Activated CD4-positive, alpha-beta T cell treated with anti-CD3 and anti-CD28 coated beads, Interleukin-2, amount 10 ng/mL, durations not matched to agents 7 days and 5 days (primary cell): ENCODE measurements around the gene SHFL. TPM values are rescaled to one million over a fixed set of nuclear protein-coding genes. Genes with fewer than 3 reads are reported as not detected.

Experiments used
- CTCF ChIA-PET: fragments of 350-600 bp; sonication (Branson Sonifier 250); formaldehyde crosslinking; loops from one replicate; lab custom pipeline; 2021; ENCODE audit warnings: antibody characterized with exemption; lab: Charles Lee
- POLR2A ChIA-PET: fragments of 350-600 bp; sonication (Branson Sonifier 250); formaldehyde crosslinking; loops from one replicate; lab custom pipeline; 2021; ENCODE audit warnings: antibody characterized with exemption; lab: Charles Lee
- DNase-seq: peaks from one replicate; pipeline ENCODE4 v3.0.0-alpha.2; 2020
- H3K27ac Mint-ChIP-seq: one replicate; pipeline ENCODE4 v1.8.0; 2021; ENCODE audit warnings: mild to moderate bottlenecking, moderate library complexity, mixed read lengths
- H3K27me3 Mint-ChIP-seq: one replicate; pipeline ENCODE4 v1.8.0; 2021; ENCODE audit warnings: mixed read lengths
- H3K36me3 Mint-ChIP-seq: one replicate; pipeline ENCODE4 v1.8.0; 2021; ENCODE audit warnings: low read depth, mixed read lengths
- H3K4me1 Mint-ChIP-seq: one replicate; pipeline ENCODE4 v1.8.0; 2021; ENCODE audit warnings: mixed read lengths
- H3K4me3 Mint-ChIP-seq: one replicate; pipeline ENCODE4 v1.8.0; 2021; ENCODE audit warnings: mild to moderate bottlenecking, moderate library complexity, mixed read lengths
- H3K9me3 Mint-ChIP-seq: one replicate; pipeline ENCODE4 v1.8.0; 2021; ENCODE audit warnings: mixed read lengths
- total RNA-seq, 2 experiments: library from RNA; stranded (reverse); gene quantifications; one replicate each; pipeline ENCODE4 v1.2.3, GENCODE V29; 2021

Gene SHFL
- 100 to 1,000 TPM; 100 to 108 TPM for total RNA-seq

GRCh38 chr19:10085641-10086590, at the start of gene SHFL:
TSS of gene SHFL (plus strand) at chr19:10086317. CDS start at chr19:10086428, 111 bp downstream.
- Mint-ChIP-seq H3K9me3 (no peaks in the 10 kb centered on the region), H3K4me3 (peak within 1 kb of the TSS; percentile 84), H3K27ac (peak within 1 kb of the TSS; percentile 89), H3K27me3 (no peaks in the 10 kb centered on the region), H3K36me3 (peaks cover 26% of the 10 kb centered on the region), H3K4me1 (peaks cover 20% of the 10 kb centered on the region)
- ChIA-PET POLR2A (no interaction called here), CTCF (no interaction called here)
- peak; percentile 89 for DNase-seq

DNA sequence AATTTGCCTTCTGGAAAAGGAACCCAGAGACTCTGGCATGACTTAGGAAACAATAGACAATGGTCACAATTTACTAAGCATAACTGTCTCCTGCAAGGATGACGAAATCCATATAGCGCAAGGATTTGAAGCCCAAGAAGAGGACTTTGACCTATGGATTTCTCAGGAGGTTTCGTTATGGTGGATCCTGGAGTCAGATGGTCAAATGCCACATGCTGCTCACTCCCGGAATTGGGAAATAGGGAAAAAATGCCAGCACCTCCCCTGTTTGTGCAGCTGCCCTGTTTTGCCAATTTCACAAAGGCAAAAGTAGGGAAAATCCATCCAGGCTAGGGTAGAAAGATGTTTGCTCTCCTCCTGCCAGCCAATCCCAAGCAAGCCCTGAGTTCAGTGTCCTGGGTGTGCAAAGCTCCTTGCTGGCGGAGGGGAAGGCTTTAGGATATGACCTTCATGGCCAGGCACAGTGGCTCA, 49.5 kb upstream of the SHFL start:
- Mint-ChIP-seq H3K36me3 (no peaks in the 10 kb centered on the region), H3K27me3 (peaks cover 12% of the 10 kb centered on the region), H3K4me1 (no peaks in the 10 kb centered on the region), H3K27ac (no peak overlapping the region), H3K9me3 (no peaks in the 10 kb centered on the region), H3K4me3 (no peak overlapping the region)
- CTCF ChIA-PET, result interaction anchor here (0.9 kb wide), 1 partner anchor 9 kb away, joined by 3 read pairs; no protein-coding TSS in a partner anchor
- DNase-seq, result no peak
- POLR2A ChIA-PET, result no interaction called here

DNA sequence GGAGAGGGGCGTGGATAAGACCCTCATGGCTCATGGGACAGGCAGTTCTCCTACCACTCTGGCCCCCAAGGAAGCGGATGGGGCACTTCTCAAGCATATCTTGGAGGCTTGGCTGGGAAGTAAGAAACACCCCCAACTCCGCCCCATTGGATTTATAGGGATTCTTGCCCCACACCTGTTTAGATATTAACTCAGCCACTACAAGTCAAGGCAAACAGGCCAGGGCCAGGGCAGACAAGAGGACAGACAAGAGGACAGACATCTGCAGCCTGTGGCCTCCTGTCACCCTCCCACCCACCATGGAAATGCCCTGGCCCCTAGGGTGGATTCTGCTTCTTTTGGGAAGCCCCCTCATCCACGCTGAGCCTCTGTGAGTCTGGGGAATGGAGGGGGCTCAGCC, 48.8 kb upstream of the SHFL start:
- Mint-ChIP-seq H3K27ac (no peak overlapping the region), H3K9me3 (no peaks in the 10 kb centered on the region), H3K4me1 (no peaks in the 10 kb centered on the region), H3K27me3 (peaks cover 9% of the 10 kb centered on the region), H3K36me3 (no peaks in the 10 kb centered on the region), H3K4me3 (no peak overlapping the region)
- DNase-seq, result no peak
- ChIA-PET POLR2A (no interaction called here), CTCF (interaction anchor here (0.9 kb wide), 2 partner anchors 10 kb away, joined by 3 read pairs; no protein-coding TSS in a partner anchor)

- Mint-ChIP-seq H3K36me3 (no peaks in the 10 kb centered on the region), H3K4me1 (no peaks in the 10 kb centered on the region), H3K27ac (no peak overlapping the region), H3K9me3 (no peaks in the 10 kb centered on the region), H3K27me3 (peaks cover 6% of the 10 kb centered on the region), H3K4me3 (no peak overlapping the region)
- ChIA-PET POLR2A (no interaction called here), CTCF (interaction anchor here (0.9 kb wide), 1 partner anchor 10 kb away, joined by 3 read pairs; no protein-coding TSS in a partner anchor)
- DNase-seq, result no peak
Observed at GRCh38 chr19:10037809-10038208, 48.3 kb upstream of the SHFL start.

GRCh38 chr19:10043286-10043927, 42.7 kb upstream of the SHFL start:
- Mint-ChIP-seq H3K27ac (no peak overlapping the region), H3K27me3 (peaks cover 2% of the 10 kb centered on the region)

GRCh38 chr19:10044390-10044789, 41.7 kb upstream of the SHFL start:
- no peaks in the 10 kb centered on the region for H3K36me3 Mint-ChIP-seq
- peaks cover 18% of the 10 kb centered on the region for H3K9me3 Mint-ChIP-seq
- no peak for DNase-seq
- H3K27me3 Mint-ChIP-seq, result peaks cover 2% of the 10 kb centered on the region
- H3K4me1 Mint-ChIP-seq, result no peaks in the 10 kb centered on the region
- CTCF ChIA-PET, result interaction anchor here (0.6 to 1.0 kb wide), 2 partner anchors 113 to 621 kb away, joined by 3 to 4 read pairs; no protein-coding TSS in a partner anchor
- POLR2A ChIA-PET, result no interaction called here
- H3K27ac Mint-ChIP-seq, result no peak overlapping the region
- H3K4me3 Mint-ChIP-seq, result no peak overlapping the region

More at GRCh38 chr19:10043286-10043927, 42.7 kb upstream of the SHFL start:
- H3K9me3 Mint-ChIP-seq, result peaks cover 18% of the 10 kb centered on the region
- ChIA-PET POLR2A (no interaction called here), CTCF (interaction anchor here (1.0 to 1.8 kb wide), 3 partner anchors 8 to 112 kb away, joined by 3 to 6 read pairs (median 3); no protein-coding TSS in a partner anchor)
- H3K4me1 Mint-ChIP-seq, result no peaks in the 10 kb centered on the region
- no peak for DNase-seq
- H3K36me3 Mint-ChIP-seq, result no peaks in the 10 kb centered on the region
- no peak overlapping the region for H3K4me3 Mint-ChIP-seq

GRCh38 chr19:10045371-10045770, 40.7 kb upstream of the SHFL start:
- no peak overlapping the region for H3K27ac Mint-ChIP-seq
- no peaks in the 10 kb centered on the region for H3K36me3 Mint-ChIP-seq
- H3K9me3 Mint-ChIP-seq, result peaks cover 18% of the 10 kb centered on the region
- ChIA-PET CTCF (interaction anchor here (0.6 kb wide), 1 partner anchor 490 kb away, joined by 3 read pairs; no protein-coding TSS in a partner anchor), POLR2A (no interaction called here)
- DNase-seq, result no peak
- no peaks in the 10 kb centered on the region for H3K4me1 Mint-ChIP-seq
- H3K4me3 Mint-ChIP-seq, result no peak overlapping the region
- peaks cover 2% of the 10 kb centered on the region for H3K27me3 Mint-ChIP-seq

GRCh38 chr19:10049626-10050025, 36.5 kb upstream of the SHFL start:
- ChIA-PET POLR2A (no interaction called here), CTCF (no interaction called here)
- Mint-ChIP-seq H3K27ac (no peak overlapping the region), H3K4me3 (no peak overlapping the region), H3K4me1 (no peaks in the 10 kb centered on the region), H3K36me3 (no peaks in the 10 kb centered on the region), H3K27me3 (no peaks in the 10 kb centered on the region), H3K9me3 (peaks cover 7% of the 10 kb centered on the region)
- DNase-seq, result no peak

DNA sequence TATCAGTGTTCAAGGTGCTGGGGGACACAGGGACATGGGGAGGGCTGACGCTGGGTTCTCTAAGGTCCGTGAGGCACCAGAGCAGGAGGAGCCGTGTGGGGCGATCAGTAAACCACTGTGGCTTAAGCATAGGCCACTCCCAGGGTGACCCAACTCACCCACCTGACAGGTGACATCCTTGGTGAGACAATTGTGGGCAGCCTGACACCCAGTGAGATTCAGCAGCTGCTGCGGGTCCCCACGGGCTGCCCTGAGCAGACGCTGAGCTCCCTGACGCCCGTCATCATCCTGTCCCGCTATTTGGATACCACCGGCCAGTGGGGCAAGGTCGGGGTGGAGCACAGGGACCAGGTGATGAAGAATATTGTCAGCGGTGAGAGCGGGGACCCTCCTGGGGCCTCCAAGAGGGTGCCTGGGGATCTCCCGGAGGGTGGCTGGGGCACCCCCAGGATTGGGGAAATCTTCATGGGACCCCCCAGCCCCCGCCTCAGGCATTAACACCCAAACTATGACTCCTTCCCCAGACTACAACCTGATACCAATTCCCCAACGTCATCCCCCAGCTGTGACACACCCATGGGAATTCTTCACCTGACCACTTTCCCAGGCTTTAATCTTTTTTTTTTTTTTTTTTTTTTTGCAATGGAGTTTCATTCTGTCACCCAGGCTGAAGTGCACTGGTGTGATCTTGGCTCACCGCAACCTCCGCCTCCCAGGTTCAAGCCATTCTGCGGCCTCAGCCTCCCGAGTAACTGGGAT, 33.3 kb upstream of the SHFL start:
- no peak for DNase-seq
- Mint-ChIP-seq H3K4me1 (no peaks in the 10 kb centered on the region), H3K4me3 (no peak overlapping the region), H3K9me3 (no peaks in the 10 kb centered on the region), H3K36me3 (no peaks in the 10 kb centered on the region), H3K27ac (no peak overlapping the region), H3K27me3 (peaks cover 2% of the 10 kb centered on the region)
- CTCF ChIA-PET, result interaction anchor here (2.3 kb wide), 1 partner anchor 10 kb away, joined by 6 read pairs; no protein-coding TSS in a partner anchor
- POLR2A ChIA-PET, result no interaction called here

- Mint-ChIP-seq H3K4me1 (no peaks in the 10 kb centered on the region), H3K4me3 (no peak overlapping the region), H3K9me3 (no peaks in the 10 kb centered on the region), H3K36me3 (no peaks in the 10 kb centered on the region), H3K27ac (no peak overlapping the region), H3K27me3 (no peaks in the 10 kb centered on the region)
- DNase-seq, result no peak
- POLR2A ChIA-PET, result no interaction called here
- CTCF ChIA-PET, result interaction anchor here (1.0 kb wide), 1 partner anchor 30 kb away, joined by 5 read pairs; no protein-coding TSS in a partner anchor
Observed at GRCh38 chr19:10061717-10062310, 24.3 kb upstream of the SHFL start.

DNA sequence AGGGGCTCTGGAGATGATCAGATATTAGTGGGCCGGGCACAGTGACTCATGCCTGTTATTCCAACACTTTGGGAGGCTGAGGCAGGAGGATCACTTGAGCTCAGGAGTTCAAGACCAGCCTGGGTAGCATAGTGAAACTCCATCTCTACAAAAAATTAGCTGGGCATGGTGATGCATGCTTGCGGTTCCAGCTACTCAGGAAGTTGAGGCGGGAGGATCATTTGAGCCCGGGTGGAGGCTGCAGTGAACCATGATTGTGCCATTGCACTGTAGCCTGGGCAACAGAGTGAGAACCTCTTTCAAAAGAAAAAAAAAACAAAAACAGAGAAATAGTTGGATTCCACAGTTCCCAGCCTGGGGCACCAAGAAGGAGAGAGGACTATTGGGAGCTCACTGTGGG, 17.9 kb upstream of the SHFL start:
- H3K4me1 Mint-ChIP-seq, result peaks cover 6% of the 10 kb centered on the region
- no peak overlapping the region for H3K4me3 Mint-ChIP-seq
- ChIA-PET CTCF (interaction anchor here (2.5 kb wide), 1 partner anchor 182 kb away, joined by 7 read pairs; no protein-coding TSS in a partner anchor), POLR2A (no interaction called here)
- DNase-seq, result no peak
- H3K36me3 Mint-ChIP-seq, result no peaks in the 10 kb centered on the region
- no peaks in the 10 kb centered on the region for H3K27me3 Mint-ChIP-seq
- no peaks in the 10 kb centered on the region for H3K9me3 Mint-ChIP-seq
- H3K27ac Mint-ChIP-seq, result no peak overlapping the region

GRCh38 chr19:10069046-10069445, 17.1 kb upstream of the SHFL start:
- H3K36me3 Mint-ChIP-seq, result no peaks in the 10 kb centered on the region
- H3K27ac Mint-ChIP-seq, result no peak overlapping the region
- CTCF ChIA-PET, result interaction anchor here (2.5 kb wide), 1 partner anchor 181 kb away, joined by 7 read pairs; no protein-coding TSS in a partner anchor
- DNase-seq, result no peak
- peaks cover 6% of the 10 kb centered on the region for H3K4me1 Mint-ChIP-seq
- peaks cover under 1% of the 10 kb centered on the region for H3K9me3 Mint-ChIP-seq
- no peak overlapping the region for H3K4me3 Mint-ChIP-seq
- H3K27me3 Mint-ChIP-seq, result no peaks in the 10 kb centered on the region
- POLR2A ChIA-PET, result no interaction called here
